HepG2 (cell line): ENCODE results near the gene CR1. TPM values are rescaled to one million over a fixed set of nuclear protein-coding genes. Genes with fewer than 3 reads are reported as not detected.

Experiments used
- ATAC-seq: fragments of 200-7000 bp; cut with Tn5 transposase; 3 replicates; pipeline ENCODE4 v1.9.1; 2020; ENCODE audit warnings: mild to moderate bottlenecking, moderate library complexity
- BruUV-seq: library from RNA; stranded (reverse); fragments of 400-500 nt; replicated peaks from 2 replicates; lab custom pipeline; 2021; lab: Mats Ljungman, UMichigan
- CTCF ChIA-PET: fragments of 300-600 bp; formaldehyde crosslinking; extraction: SDS; loops from one replicate; lab custom pipeline; 2021; ENCODE audit warnings: low total read pairs, inconsistent platforms, low intra/inter-chr PET ratio; lab: Yijun Ruan, JAX
- POLR2A ChIA-PET: fragments of 350-600 bp; sonication (Branson Sonifier 250); formaldehyde crosslinking; loops from one replicate; lab custom pipeline; 2020; ENCODE audit warnings: antibody characterized with exemption, inconsistent platforms; lab: Yijun Ruan, JAX
- DNase-seq: peaks from one replicate; pipeline ENCODE4 v3.0.0-alpha.2; 2015; ENCODE audit warnings: low spot score
- FAIRE-seq: peaks from 3 replicates; lab custom pipeline; 2011; peaks lifted over from hg19 to GRCh38; lab: Jason Lieb, UNC
- H2AFZ ChIP-seq: one replicate; pipeline ENCODE4 v1.6.1; 2011; ENCODE audit warnings: low read length, inconsistent platforms
- H3K27ac ChIP-seq: fragments of 300-600 bp; 3 replicates; pipeline ENCODE4 v1.8.0; 2011; ENCODE audit warnings: mixed run types, mild to moderate bottlenecking, mixed read lengths, low read length, inconsistent platforms; ENCODE audit not compliant: insufficient read depth; ENCODE audit errors: extremely low read length
- H3K27me3 ChIP-seq, 2 experiments: fragments of 200-600 bp in 1 of 2; 2 replicates in 1 of 2; 3 replicates in 1 of 2; pipeline versions ENCODE4 v1.6.0 to v1.8.0; 2011; ENCODE audit warnings: low read length in 2 of 2, mild to moderate bottlenecking in 2 of 2, moderate library complexity in 2 of 2, inconsistent platforms in 1 of 2; ENCODE audit not compliant: insufficient read depth in 2 of 2, control insufficient read depth in 1 of 2
- H3K36me3 ChIP-seq, 2 experiments: fragments of 200-600 bp in 1 of 2; replicated peaks in 1 of 2; 2 replicates in 1 of 2; 3 replicates in 1 of 2; pipeline versions ENCODE4 v1.5.1 to v1.8.0; 2011; ENCODE audit warnings: low read length in 2 of 2, inconsistent platforms in 1 of 2; ENCODE audit not compliant: insufficient read depth in 2 of 2, control insufficient read depth in 1 of 2
- H3K4me1 ChIP-seq: 2 replicates; pipeline ENCODE4 v1.5.1; 2012; ENCODE audit warnings: low read length, inconsistent platforms; ENCODE audit not compliant: insufficient read depth
- H3K4me2 ChIP-seq: 2 replicates; pipeline ENCODE4 v1.6.0; 2011; ENCODE audit warnings: low read depth, low read length, inconsistent platforms
- H3K4me3 ChIP-seq, 3 experiments: fragments of 200-600 bp in 1 of 3; sonication (generic), shearing (Covaris generic) in 1 of 3; replicated peaks in 1 of 3; 2 replicates each; pipeline ENCODE4 v1.5.1; 2011 to 2016; ENCODE audit warnings: low read length in 3 of 3, inconsistent platforms in 2 of 3, low read depth in 2 of 3, mild to moderate bottlenecking in 2 of 3, control low read depth in 1 of 3, mixed read lengths in 1 of 3; ENCODE audit not compliant: insufficient read depth in 1 of 3
- H3K79me2 ChIP-seq: one replicate; pipeline ENCODE4 v1.6.1; 2011; ENCODE audit warnings: low read length, inconsistent platforms; ENCODE audit not compliant: insufficient read depth
- H3K9ac ChIP-seq: 2 replicates; pipeline ENCODE4 v1.6.0; 2011; ENCODE audit warnings: mild to moderate bottlenecking, low read depth, low read length, inconsistent platforms; ENCODE audit not compliant: insufficient read depth
- H3K9me3 ChIP-seq: 2 replicates; pipeline ENCODE4 v1.5.1; 2012; ENCODE audit warnings: mild to moderate bottlenecking, low read length
- H4K20me1 ChIP-seq: 2 replicates; pipeline ENCODE4 v1.6.0; 2011; ENCODE audit warnings: inconsistent platforms, mild to moderate bottlenecking, low read length, moderate library complexity; ENCODE audit not compliant: insufficient read depth
- MLX ChIP-seq: IDR thresholded peaks from 2 replicates; pipeline ENCODE4 v1.6.1; 2016
- MXI1 ChIP-seq: IDR thresholded peaks from 3 replicates; pipeline ENCODE4 v1.6.1; 2012; ENCODE audit warnings: low read depth, low read length, inconsistent platforms, borderline replicate concordance
- NONO ChIP-seq, 2 experiments: fragments of 450-650 bp in 1 of 2; sonication (generic) in 1 of 2; formaldehyde crosslinking in 1 of 2; IDR thresholded peaks in 1 of 2; conservative IDR thresholded peaks in 1 of 2; 2 replicates each; pipeline versions ENCODE4 v1.6.1 to v1.8.0; 2017 to 2022; ENCODE audit warnings: mild to moderate bottlenecking in 1 of 2, missing genetic modification reagents in 1 of 2, moderate library complexity in 1 of 2
- NR2F6 ChIP-seq, 2 experiments: IDR thresholded peaks; 2 replicates each; pipeline ENCODE4 v1.6.1; 2016; ENCODE audit warnings: antibody characterized with exemption in 1 of 2, mild to moderate bottlenecking in 1 of 2
- SP5 ChIP-seq: IDR thresholded peaks from 2 replicates; pipeline ENCODE4 v1.6.1; 2016; ENCODE audit warnings: low read depth, borderline replicate concordance
- SRSF4 ChIP-seq: fragments of 200-400 bp; formaldehyde crosslinking; IDR thresholded peaks from one replicate; pipeline ENCODE4 v1.6.1; 2018; ENCODE audit warnings: mild to moderate bottlenecking, low read depth, low read length, moderate library complexity; ENCODE audit not compliant: poor library complexity, severe bottlenecking
- TBL1XR1 ChIP-seq: fragments of 150-350 bp; IDR thresholded peaks from 2 replicates; pipeline ENCODE4 v1.6.1; 2014; ENCODE audit warnings: borderline replicate concordance, low read length; ENCODE audit not compliant: partially characterized antibody
- YEATS2 ChIP-seq: sonication (generic); formaldehyde crosslinking; IDR thresholded peaks from 2 replicates; pipeline ENCODE4 v1.4.0; 2020; ENCODE audit warnings: missing genetic modification reagents, borderline replicate concordance
- YEATS4 ChIP-seq: sonication (generic); formaldehyde crosslinking; IDR thresholded peaks from 2 replicates; pipeline ENCODE4 v1.4.0; 2020; ENCODE audit warnings: missing genetic modification reagents, borderline replicate concordance
- ZKSCAN5 ChIP-seq: sonication (generic); formaldehyde crosslinking; IDR thresholded peaks from 2 replicates; pipeline ENCODE4 v1.5.1; 2020; ENCODE audit warnings: mild to moderate bottlenecking, missing genetic modification reagents
- ZNF407 ChIP-seq: sonication (generic); formaldehyde crosslinking; IDR thresholded peaks from one replicate; pipeline ENCODE4 v1.5.1; 2020; ENCODE audit warnings: mild to moderate bottlenecking, missing genetic modification reagents; ENCODE audit errors: not compliant biosample characterization
- ZNF713 ChIP-seq: sonication (generic); formaldehyde crosslinking; IDR thresholded peaks from 2 replicates; pipeline ENCODE4 v1.4.0; 2020; ENCODE audit warnings: mild to moderate bottlenecking, missing genetic modification reagents
- WGBS: methylation state at CpG from one replicate; pipeline ENCODE4 v1.1.6; 2017; ENCODE audit warnings: low lambda C conversion rate; 5-methylcytosine and 5-hydroxymethylcytosine counted together
- in situ Hi-C: cut with HindIII; loops from 2 replicates; pipeline ENCODE4 v1.10.0; 2017; ENCODE audit warnings: low pct_unique_long_range_greater_than_20kb; ENCODE audit not compliant: extremely low pct_ligation_motif_present
- intact Hi-C: fragments of 100-400 bp; cut with micrococcal nuclease; formaldehyde crosslinking; loops from one replicate; pipeline ENCODE4 v1.10.0; 2022; ENCODE audit not compliant: unreplicated experiment
- polyA plus RNA-seq, 8 experiments: library from polyadenylated mRNA; depleted of rRNA in 3 of 8; stranded (reverse) in 7 of 8; unstranded in 1 of 8; fragments of >200 nt; fragmentation: Illumina TruSeq in 4 of 8; extraction: Trizol in 4 of 8; gene quantifications; 2 replicates each; pipeline versions ENCODE4 v1.2.1 to v1.2.3, GENCODE V29; 2011 to 2016; ENCODE audit warnings: low read depth in 4 of 8, missing spikeins in 1 of 8, mixed read lengths in 1 of 8; ENCODE audit not compliant: insufficient read depth in 1 of 8
- total RNA-seq, 5 experiments: library from RNA; depleted of rRNA; stranded (reverse); fragments of >200 nt; fragmentation: Illumina TruSeq; extraction: Trizol; gene quantifications; 2 replicates each; pipeline ENCODE4 v1.2.3, GENCODE V29; 2016; ENCODE audit warnings: low read depth in 1 of 5
- TF ChIP-seq, protein P1 (sequence below): sonication (generic); formaldehyde crosslinking; IDR thresholded peaks from 2 replicates; pipeline ENCODE4 v1.4.0; 2020; ENCODE audit warnings: missing genetic modification reagents, borderline replicate concordance

CR1 gene
- total and polyA plus RNA-seq, 2 of the 13 experiments (the other 11 are each of a cell fraction or from before 2014, with no cell fraction given) = not detected

GRCh38 chr1:207497941-207498340 is 2.0 kb downstream of the CR1 start:
- H3K27me3 ChIP-seq = peaks cover 4 to 34% of the 10 kb centered on the region in 2 experiments; a peak in 3 of 5 replicates
- TF ChIP-seq YEATS4 (CRISPR knock-in tag) = no peak
- no peak for TF ChIP-seq TBL1XR1
- TF ChIP-seq SRSF4 = no peak
- TF ChIP-seq MXI1 = no peak
- TF ChIP-seq NONO (IDR thresholded peaks at IDR 0.05) = no peak
- TF ChIP-seq NONO (CRISPR knock-in tag; conservative IDR thresholded peaks at IDR 0.05) = no peak
- no peak for TF ChIP-seq ZNF713 (CRISPR knock-in tag)
- TF ChIP-seq YEATS2 (CRISPR knock-in tag) = no peak
- TF ChIP-seq NR2F6 (IDR thresholded peaks at IDR 0.05) = no peak
- no peak for TF ChIP-seq NR2F6 (CRISPR knock-in tag; IDR thresholded peaks at IDR 0.05)
- TF ChIP-seq MLX (CRISPR knock-in tag) = no peak
- no peak for TF ChIP-seq ZNF407 (CRISPR knock-in tag)
- TF ChIP-seq SP5 = no peak
- no peak for TF ChIP-seq ZKSCAN5
- TF ChIP-seq, protein P1, sequence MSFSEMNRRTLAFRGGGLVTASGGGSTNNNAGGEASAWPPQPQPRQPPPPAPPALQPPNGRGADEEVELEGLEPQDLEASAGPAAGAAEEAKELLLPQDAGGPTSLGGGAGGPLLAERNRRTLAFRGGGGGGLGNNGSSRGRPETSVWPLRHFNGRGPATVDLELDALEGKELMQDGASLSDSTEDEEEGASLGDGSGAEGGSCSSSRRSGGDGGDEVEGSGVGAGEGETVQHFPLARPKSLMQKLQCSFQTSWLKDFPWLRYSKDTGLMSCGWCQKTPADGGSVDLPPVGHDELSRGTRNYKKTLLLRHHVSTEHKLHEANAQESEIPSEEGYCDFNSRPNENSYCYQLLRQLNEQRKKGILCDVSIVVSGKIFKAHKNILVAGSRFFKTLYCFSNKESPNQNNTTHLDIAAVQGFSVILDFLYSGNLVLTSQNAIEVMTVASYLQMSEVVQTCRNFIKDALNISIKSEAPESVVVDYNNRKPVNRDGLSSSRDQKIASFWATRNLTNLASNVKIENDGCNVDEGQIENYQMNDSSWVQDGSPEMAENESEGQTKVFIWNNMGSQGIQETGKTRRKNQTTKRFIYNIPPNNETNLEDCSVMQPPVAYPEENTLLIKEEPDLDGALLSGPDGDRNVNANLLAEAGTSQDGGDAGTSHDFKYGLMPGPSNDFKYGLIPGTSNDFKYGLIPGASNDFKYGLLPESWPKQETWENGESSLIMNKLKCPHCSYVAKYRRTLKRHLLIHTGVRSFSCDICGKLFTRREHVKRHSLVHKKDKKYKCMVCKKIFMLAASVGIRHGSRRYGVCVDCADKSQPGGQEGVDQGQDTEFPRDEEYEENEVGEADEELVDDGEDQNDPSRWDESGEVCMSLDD (CRISPR knock-in tag) = no peak

More at GRCh38 chr1:207497941-207498340, 2.0 kb downstream of the CR1 start:
- H3K4me3 ChIP-seq = no peak overlapping the region
- intact Hi-C loops (loop anchor here (5.0 kb wide), 2 partner anchors 91 to 241 kb away; no protein-coding TSS in a partner anchor), in situ Hi-C loops (no loop called here)
- no peak overlapping the region for H3K4me2 ChIP-seq
- no peaks in the 10 kb centered on the region for H3K9me3 ChIP-seq
- FAIRE-seq (no peak), DNase-seq (no peak), ATAC-seq (no peak)
- no TSS peak for BruUV-seq
- H4K20me1 ChIP-seq = no peaks in the 10 kb centered on the region
- no peaks in the 10 kb centered on the region for H3K36me3 ChIP-seq
- H3K27ac ChIP-seq = no peak overlapping the region
- 23% methylated on average over 5 of the region's 5 CpGs for WGBS
- no peak overlapping the region for H2AFZ ChIP-seq
- H3K4me1 ChIP-seq = no peaks in the 10 kb centered on the region
- H3K79me2 ChIP-seq = no peaks in the 10 kb centered on the region
- CTCF ChIA-PET = no interaction called here
- H3K9ac ChIP-seq = no peak overlapping the region
- POLR2A ChIA-PET = no interaction called here
